Epithelial cell of esophagus (primary cell): ENCODE results near the gene MTREX.

Experiments
- DNase-seq: peaks from one replicate; pipeline ENCODE4 v3.0.0; 2010; ENCODE audit warnings: low read depth
- H3K4me3 ChIP-seq: 2 replicates; pipeline ENCODE4 v1.5.1; 2011; ENCODE audit warnings: mild to moderate bottlenecking, low read length, control low read depth
- TF ChIP-seq, protein P1 (sequence below): IDR thresholded peaks from 2 replicates; pipeline ENCODE4 v1.5.1; 2011; ENCODE audit warnings: low read depth, mild to moderate bottlenecking, low read length, control low read depth, inconsistent platforms; ENCODE audit not compliant: insufficient read depth; ENCODE audit errors: missing control alignments

The MTREX gene

DNA sequence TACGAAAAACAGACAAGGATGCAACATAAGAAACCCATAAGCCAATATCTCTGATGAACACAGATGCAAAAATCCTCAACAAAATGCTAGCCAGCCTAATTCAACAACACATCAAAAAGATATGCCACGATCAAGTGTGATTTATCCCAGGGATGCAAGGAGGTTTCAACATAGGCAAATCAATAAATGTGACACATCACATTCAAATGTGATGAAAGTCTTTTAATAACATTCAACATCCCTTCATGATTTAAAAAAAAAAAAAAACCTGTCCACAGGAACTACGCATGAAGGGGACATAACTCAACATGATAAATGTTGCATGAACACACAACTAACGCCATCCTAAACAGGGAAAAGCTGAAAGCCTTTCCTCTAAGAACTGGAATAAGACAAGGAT is 124.8 kb downstream of the MTREX start:
- no peak for DNase-seq
- no peak overlapping the region for H3K4me3 ChIP-seq
- TF ChIP-seq, protein P1, sequence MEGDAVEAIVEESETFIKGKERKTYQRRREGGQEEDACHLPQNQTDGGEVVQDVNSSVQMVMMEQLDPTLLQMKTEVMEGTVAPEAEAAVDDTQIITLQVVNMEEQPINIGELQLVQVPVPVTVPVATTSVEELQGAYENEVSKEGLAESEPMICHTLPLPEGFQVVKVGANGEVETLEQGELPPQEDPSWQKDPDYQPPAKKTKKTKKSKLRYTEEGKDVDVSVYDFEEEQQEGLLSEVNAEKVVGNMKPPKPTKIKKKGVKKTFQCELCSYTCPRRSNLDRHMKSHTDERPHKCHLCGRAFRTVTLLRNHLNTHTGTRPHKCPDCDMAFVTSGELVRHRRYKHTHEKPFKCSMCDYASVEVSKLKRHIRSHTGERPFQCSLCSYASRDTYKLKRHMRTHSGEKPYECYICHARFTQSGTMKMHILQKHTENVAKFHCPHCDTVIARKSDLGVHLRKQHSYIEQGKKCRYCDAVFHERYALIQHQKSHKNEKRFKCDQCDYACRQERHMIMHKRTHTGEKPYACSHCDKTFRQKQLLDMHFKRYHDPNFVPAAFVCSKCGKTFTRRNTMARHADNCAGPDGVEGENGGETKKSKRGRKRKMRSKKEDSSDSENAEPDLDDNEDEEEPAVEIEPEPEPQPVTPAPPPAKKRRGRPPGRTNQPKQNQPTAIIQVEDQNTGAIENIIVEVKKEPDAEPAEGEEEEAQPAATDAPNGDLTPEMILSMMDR = no peak

DNA sequence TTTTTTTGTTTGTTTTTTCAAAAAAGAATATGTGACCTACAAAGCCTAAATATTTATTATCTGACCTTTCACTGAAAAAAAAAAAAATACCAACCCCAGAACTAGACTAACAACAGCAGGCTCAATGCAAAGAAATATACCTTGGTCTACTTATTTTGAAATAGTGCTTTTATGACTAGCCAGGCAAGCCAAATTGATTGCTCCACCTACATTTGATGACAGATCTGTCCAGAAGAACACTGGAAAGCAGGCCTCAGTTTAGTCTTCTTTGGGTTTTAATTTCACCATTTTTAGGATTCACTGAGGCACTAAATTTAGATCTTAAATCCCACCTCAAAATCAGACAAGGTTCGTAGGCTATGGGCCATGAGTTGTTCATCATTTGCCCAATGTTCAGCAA is 129.7 kb downstream of the MTREX start:
- no peak overlapping the region for H3K4me3 ChIP-seq
- TF ChIP-seq, protein P1 = no peak
- DNase-seq = peak; percentile 51

DNA sequence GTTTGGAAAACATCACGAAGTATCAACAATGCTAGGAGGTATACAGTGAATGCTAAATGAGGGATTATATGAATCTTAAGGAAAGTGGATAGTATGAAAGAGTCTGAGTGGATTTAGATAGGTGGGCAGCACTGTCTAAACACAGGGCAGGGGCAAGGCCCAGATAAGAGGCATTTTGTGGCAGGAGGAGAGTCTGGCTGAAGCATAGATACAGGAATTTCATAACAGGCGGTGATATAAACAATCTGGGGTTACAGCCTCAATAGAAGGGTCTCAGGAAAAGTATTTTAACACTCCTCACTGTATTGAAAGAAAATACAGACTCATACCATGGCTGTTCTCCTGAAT is 130.0 kb downstream of the MTREX start:
- H3K4me3 ChIP-seq = no peak overlapping the region
- TF ChIP-seq, protein P1 = no peak
- no peak for DNase-seq

- no peak overlapping the region for H3K4me3 ChIP-seq
- TF ChIP-seq, protein P1 = no peak
- no peak for DNase-seq
Measured at GRCh38 chr5:55438998-55439397, 131.2 kb downstream of the MTREX start.

DNA sequence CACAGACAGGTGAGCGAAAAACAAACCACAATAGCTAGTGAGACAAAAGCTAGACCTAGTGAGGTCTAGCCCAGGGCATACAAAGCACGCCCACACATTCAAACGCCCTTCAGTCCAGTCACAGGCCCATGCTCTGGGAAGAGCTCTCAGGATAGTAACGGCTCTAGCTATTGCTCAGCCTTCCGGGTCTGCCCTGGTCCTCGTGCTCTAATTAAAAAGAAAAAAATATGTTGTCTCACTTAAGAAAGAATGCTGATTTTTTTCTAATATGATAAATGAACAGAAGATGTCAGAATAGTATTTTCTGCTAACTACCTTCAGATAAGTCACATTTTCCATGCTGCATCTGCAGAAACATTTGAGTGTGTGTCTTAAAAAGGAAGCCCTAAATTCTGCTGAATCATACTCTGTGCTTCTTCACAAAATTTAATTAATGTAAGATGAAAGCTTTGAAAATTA is 132.4 kb downstream of the MTREX start:
- TF ChIP-seq, protein P1 = no peak
- H3K4me3 ChIP-seq = no peak overlapping the region
- DNase-seq = peak; percentile 29

DNA sequence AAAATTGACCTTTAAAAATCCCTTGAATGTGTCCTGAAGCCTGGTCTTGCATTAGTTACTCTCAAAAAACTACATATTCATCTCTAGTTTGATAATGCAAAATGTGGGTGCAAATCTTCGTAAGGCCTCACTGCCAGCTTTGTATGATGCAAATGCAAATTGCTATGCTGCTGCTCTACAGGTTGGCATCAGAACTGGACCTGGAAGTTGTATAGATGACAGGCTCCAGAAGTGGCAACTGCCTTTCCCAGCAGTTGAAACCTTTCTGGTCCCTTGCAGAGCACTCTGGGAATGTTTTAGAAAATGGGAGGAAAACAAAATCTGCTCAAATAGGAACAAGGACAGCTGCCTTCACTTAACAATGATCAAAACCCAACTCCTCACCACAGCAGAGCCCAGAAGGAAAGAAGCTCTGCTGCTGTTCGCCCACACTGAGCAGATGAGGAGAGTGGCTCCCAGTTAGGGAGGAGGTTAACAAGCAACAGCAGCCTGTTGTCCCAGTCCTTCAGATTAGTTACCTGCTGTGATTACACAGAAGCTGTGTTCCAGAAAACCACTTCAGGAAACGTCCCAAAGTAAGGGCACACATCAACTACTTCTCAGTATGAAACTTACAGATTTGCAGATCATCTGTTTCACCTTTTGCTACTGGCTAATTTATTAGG is 133.4 kb downstream of the MTREX start:
- TF ChIP-seq, protein P1 = no peak
- DNase-seq = no peak
- no peak overlapping the region for H3K4me3 ChIP-seq

DNA sequence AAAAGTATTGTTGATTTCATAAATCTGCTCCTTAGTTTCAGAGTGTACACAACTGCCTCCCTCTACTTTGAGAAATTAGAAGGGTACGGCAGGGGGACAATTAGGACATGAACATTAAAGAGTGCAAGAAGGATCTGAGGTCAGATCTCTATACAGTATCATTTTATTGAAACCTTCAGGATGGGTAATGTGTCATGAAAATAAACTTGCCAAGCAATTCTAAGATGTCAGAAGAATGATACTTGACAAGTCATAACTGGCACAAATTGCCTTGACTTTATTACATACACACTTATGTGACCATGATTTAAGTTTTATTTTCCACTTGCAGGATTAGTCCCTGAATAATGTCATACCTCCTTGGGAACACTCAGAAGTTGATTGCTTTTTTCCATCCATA is 134.2 kb downstream of the MTREX start:
- DNase-seq = peak; percentile 44
- no peak overlapping the region for H3K4me3 ChIP-seq
- TF ChIP-seq, protein P1 = no peak
